NCI-H2081 treated with DMSO at 0.1 percent for 48 hours (cell line): ENCODE results near the gene DOCK9.
"Not testable (repeated sequence)": the region's sequence is repeated elsewhere in the genome, so short reads cannot be mapped to it uniquely, and the experiment has no call there.

ENCODE experiments used
- DNase-seq: peaks from one replicate; lab custom pipeline; 2025; lab: John Stamatoyannopoulos, UW

DOCK9 gene

DNA sequence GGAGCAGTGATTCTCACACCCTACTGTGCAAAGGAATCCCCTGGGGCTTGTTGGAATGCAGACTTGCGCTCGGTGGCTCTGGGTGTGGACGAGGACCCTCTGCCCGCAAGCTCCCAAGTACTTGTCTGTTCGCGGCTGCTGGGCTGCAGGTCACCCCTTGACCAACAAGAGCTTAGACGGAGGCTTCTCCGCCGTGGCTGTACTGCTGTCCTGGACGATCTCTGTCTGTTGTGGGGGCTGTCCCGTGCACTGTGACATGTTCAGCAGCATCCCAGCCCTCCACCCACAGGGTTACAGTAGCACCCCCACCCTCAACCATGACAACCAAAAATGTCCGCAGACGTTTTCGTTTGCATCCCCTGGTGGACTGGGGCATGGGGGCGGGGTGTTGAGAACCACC lies 202.5 kb downstream of the DOCK9 start:
- no peak for DNase-seq

DNA sequence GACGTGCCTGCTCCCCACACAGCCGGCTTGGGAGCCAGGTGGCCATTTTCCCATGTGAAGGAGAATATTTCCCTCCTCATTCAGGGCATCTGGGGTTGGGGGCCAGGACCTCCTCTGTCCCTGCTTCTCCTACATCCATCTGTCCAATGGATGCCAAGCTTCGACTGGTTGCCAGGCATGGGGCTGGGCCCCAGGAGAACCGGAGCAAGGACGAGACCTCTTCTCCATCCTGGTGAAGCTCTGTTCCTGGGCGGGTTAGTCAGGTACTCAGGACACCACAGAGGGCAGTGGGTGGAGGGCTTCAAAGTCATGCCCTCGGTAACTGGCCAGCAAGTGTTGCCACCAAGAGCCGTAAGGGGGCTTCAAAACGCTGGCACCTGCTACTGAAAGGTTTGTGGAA lies 203.1 kb downstream of the DOCK9 start:
- DNase-seq, result no peak

DNA sequence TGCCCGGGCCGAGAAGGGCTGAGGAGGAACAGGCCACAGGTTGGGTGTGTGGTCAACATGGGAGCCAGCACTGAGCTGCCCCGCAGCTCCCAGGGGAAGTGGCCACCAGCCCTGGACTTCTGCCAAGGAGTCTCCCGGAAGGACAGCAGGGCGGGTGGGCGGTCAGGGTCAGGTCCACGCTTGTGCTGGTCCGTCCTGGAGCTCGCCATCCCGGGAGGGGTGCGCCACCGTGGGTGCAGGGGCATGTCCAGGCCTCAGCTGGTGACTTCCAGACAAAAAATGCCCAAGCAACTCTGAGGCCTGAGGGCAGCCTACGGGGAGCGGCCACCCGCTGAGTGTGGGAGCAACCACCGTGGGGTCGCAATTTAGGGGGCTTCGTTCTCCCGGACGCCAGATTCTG lies 203.9 kb downstream of the DOCK9 start:
- no peak for DNase-seq

DNA sequence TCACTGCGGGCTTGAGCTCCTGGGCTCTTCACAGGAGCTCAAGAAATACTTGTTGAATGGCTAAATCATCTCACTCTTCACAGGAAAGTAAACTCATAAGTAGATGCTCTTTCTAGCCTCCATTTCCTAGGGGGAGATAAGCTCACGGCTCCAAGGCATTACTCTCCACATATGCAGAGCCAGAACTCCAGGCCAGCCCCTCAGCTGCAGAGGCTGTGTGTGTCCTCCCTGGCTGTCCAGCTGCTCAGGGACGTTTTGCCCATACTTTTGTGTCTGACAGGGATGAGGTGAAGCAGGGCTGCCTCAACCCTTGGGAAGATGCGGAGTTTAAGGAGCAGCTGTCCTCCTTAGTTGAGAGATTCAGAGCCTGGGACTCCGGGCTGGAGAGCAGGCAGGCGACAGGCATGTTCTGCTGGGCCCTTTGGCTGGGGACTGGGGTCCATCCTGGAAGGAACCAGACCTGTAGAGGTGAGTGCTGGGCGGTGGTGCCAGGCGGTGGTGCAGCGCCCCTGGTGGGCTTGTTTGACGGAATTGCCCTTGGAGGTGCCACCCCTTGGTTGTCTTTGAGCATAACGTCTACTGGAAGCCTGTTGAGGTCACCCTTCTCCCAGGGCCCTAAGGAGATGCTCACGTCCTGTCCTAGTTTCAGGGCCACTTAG lies 204.9 kb downstream of the DOCK9 start:
- DNase-seq, result no peak

DNA sequence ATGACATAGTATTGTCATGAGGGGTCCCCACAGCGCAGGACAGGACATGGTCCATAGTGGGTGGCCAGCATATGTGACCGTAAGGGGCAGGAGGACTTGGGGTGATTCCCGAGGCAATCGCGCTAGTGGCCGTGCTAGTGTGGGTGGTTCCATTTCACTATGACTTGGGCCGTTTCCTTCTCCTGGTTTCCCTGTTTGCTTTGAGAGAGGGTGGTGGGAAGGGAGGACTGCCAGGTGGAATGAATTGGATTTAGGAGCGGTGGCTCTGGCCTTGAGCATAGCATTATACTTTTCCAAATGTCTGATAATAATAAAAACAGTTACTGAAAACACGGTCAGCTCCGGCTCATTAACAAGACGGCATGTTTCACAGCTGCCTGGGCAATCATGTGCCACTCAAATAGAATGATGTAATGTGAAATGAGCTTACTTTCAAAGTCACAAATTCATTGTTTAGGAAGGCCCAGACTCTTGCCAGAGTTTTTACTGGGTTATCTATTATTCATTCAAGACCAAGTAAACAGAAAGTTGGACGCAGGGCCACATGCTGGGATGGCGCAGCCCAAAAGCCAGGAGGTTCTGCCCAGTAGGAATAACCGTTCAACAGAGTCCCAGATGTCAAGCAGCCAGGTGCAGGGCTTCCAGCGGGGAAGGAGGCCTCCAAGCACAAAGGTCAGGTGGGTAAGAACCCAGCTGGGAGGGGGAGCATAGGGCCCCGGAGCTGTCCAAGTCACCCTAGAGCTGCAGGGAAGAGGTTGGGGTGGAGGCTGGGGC lies 205.8 kb downstream of the DOCK9 start:
- no peak for DNase-seq

DNA sequence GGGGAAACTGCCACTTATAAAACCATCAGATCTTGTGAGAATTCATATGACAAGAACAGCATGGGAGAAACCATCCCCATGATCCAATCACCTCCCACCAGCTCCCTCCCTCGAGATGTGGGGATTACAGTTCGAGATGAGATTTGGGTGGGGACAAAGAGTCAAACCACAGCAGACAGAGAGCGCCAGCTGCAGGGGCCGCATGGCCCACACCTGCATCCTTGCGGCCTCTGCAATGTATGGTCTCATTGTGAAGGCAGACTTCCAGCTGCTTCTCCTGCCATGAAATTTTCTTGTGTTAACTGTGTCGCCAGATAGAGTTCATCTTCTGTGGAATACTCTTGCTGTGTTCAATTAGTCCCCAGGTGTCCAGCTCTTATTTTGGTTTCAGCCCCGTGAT lies 208.1 kb downstream of the DOCK9 start:
- DNase-seq, result no peak

DNA sequence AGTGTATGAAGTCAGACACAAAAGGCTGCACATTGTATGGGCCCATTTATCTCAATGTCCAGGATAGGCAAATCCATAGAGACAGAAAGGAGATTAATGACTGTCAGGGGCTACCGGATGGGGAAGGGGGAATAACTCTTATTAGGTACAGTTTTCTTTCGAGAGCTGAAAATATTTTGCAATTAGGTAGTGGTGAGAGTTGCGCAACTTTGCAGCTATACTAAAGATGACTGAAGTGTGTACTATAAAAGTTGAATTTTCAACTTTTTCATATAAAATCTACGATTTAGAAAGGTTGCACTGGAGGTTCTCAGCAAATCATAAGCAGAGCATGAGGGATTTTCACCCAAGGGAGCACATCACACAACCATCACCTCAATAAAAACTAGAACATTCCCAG lies 209.3 kb downstream of the DOCK9 start:
- no peak for DNase-seq

DNA sequence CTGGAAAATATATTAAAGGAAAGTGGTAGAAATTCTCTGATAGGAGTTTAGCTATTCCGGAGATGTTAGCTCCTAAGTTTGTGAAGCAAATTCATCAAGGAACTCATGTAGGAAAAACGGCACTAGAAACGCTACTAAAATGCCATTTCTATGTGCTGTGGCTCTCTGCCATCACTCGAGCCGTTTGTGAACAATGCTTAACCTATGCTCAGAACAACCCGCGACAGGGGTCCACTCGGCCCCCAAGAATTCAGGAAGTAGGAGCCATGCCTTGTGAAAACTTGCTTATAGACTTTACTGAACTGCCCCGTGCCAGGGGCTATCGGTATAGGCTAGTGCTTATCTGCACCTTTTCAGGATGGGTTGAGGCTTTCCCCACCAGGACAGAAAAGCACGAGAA lies 211.2 kb downstream of the DOCK9 start:
- DNase-seq, result no peak

DNA sequence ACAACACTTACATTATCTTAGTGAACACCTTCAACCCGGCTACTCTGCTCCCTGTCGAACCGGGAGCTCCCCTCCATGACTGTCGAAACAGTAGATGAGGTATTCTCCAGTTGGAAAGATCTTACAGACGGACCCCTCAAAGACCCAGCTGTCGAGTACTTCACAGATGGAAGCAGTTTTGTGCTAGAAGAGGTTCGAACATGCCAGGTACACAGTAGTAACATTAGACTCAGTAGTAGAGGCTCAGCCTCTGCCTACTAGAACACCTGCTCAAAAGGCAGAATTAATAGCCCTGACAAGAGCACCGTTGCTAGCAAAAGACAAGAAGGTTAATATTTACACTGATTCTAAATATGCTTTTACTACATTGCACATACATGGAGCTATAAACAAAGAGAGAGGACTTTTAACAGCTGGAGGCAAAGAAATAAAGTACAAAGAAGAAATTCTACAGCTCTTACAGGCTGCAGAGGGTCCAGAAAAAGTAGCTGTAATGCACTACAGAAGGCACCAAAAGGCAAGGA lies 211.8 kb downstream of the DOCK9 start:
- no peak for DNase-seq

DNA sequence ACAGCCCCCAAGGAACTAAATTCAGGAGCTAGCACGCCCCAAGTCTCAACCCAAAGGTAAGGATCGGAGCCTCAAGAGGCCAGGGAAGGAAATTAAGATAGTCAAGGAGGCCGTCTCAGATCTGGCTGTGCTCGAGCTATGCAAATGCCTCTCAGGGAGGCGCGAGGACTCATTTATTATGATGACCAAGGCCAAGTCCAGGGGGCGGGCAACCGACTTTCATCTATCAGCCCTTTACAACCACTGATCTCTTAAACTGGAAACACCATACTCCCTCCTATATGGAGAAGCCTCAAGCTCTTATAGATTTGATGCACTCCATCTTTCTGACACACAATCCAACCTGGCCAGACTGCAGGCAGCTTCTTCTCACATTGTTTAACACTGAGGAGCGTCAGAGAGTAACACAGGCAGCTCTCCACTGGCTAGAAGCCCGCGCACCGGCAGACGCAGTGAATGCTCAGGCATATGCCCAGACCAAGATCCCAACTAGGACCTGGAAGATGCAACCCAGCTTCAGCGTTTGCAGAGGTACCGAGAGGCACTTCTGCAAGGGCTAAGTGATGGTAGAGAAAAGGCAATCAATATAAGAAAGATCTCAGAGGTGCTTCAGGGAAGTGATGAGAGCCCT lies 215.8 kb downstream of the DOCK9 start:
- no peak for DNase-seq

DNA sequence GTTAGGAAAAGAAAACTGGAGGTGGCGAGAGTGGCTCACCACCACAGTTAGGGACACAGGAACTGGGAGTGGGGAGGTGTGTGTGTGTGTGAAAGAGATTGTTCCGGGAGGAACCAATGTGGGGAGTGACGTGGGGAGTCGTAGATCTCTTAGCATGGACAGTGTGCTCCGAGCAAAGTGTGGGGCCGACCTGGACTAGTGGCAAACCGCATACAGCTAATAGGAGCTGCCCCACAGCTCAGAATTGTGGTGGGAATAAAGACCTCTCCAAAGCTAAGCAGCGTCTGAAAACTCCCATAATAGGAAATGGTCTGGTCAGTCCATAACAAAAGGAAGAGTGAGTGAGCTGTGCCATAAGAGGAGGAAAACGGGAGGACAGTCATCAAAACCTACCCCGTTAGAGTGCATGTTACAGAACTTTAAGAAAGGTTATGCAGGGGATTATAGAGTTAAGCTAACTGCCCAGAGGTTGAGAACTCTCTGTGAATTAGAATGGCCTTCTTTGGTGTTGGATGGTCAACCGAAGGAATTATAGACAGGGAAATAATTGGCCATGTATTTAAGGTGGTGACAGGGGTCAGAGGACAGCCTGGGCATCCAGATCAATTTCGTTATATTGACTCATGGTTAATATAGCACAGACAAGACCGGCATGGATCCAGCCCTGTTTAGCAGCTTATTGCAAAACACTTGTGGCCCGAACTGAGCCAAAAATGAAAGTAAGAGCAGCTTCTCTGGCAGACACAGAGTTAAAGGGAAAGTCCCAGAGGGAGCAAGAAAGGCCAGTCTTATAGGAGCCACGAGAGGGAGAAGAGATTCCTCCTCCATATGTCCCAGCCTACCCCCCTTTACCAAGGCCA lies 216.5 kb downstream of the DOCK9 start:
- DNase-seq, result no peak

DNA sequence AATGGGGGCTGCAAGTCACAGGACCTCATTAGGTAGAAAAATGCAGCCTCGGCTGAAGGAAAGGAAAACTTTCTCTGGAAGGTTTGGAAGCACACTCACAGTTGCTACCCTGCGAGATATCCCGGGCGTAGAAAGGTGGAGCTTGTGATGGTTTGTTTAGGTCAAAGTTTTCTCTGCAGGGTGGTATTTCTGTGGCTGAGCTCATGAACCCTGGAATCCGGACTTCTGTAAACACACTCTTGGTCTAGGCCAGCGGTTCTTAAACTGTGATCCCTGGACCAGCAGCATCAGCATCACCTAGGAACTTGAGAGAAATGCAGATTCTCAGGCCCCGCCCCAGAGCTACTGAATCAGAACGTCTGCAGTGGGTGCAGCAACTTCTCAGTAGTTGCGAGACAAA lies 222.1 kb downstream of the DOCK9 start:
- no peak for DNase-seq

DNA sequence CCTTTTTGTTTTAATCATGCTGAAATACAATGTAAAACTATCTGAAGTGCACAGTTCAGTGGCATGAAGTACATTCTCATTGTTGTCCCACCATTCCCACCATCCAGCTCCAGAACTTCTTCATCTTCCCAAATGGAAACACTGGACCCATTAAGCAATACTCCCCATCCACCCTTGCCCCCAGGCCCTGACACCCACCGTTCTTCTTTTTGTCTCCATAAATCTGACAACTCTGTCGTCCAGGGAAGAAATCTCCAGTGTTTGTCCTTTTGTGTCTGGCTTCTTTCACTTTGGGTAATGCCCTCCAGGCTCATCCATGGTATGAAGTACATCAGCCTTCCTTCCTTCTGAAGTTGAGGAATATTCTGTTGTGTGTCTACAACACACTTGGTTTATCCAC lies 222.7 kb downstream of the DOCK9 start:
- DNase-seq, result no peak

DNA sequence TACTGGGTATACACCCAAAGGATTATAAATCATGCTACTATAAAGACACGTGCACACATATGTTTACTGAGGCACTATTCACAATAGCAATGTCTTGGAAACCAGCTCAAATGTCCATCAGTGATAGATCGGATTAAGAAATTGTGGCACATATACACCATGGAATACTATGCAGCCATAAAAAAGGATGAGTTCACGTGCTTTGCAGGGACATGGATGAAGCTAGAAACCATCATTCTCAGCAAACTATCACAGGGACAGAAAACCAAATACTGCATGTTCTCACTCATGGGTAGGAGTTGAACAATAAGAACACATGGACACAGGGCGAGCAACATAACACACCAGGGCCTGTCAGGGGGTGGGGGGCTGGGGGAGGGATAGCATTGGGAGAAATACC lies 223.4 kb downstream of the DOCK9 start:
- not testable (repeated sequence) for DNase-seq

DNA sequence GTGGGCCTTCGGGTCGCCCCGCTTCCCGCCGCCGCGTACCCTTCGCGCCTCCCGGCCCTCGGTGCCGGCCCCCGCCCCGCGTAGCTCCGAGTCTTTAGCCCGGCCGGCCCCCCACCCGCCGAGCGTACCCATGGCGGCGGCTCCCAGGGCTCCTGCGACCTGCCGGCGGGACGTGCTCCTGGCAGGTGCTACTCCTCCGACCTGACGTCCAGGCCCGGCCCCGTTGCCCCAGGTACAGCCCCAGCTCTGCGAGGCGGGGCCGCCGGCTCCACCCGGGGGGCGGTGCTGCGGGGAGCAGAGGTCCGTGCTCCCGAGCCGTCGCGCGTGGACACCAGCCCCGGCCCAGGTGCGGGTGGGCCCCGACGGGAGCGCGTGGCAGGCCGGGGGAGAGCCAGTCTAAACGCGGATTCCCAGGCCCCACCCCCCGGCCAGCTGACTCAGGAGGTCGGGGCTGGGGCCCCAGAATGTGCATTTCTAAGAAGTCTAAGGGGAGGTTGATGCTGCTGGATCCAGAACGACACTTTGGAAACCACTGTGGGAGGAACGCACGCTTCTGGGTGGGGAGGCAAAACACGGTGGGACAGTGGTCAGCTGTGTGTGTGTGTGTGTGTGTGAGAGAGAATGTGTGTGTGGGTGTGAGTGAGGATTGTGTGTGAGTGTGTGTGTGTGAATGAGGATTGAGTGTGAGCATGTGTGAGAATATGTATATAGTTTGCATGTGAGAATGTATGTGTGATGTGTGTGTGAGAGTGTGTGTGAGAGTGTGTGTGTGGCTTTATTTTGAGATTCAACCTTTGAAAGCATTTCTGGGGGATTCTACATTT lies 225.2 kb downstream of the DOCK9 start, which contains the start of gene SLC15A1:
Gene SLC15A1 (minus strand): TSS at position 206 of the 824 bp plus-strand sequence. CDS start 74 bp downstream, at position 132.
- DNase-seq, result no peak

DNA sequence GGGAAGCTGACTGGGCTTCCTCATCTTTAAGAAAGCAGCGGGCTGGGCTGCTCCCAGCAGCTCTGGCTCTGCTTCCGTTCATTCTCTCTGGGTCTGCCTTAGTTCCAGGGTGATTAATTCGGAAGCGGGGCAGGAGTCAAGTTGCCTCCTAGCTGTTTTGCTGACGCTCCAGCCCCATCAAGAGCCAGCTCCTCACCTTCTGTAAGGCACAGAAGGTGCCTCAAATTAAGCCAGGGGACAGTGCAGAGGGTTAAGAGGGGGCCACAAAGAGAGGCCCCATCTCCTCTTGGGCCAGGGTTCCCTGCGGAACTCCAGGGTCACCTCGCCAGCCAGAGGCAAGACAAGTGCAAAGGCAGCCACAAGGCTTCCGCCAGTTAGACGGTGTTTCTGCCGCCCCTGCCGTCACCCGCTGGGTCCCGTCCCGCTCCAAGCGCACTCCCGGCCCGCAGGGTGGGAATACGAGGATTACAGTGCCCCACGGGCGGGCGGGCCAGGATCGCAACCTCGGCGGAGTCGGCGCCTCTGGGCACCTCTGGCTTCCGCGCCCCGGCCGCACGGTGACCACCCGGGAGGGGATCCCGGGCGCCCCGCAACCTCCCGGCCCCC lies 225.9 kb downstream of the DOCK9 start:
- no peak for DNase-seq

DNA sequence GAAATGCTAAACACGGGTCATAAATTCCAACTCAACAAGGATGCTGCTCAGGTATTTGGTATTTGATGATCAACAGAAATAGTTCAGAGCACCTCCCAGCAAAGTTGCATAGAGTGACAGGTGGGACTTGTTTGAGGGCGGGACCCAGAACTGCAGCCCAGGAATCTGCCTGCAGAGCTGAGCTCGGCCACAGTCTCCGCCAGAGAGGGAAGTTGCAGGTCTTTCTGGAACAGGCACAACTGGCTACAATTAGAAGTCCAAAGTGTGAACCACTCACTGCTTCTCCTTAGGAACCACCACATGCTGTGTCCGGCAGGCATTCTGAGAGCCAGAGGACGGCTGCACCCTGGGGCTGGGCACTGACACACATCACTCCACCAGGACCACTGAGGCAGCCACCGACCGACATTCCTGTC lies 226.5 kb downstream of the DOCK9 start:
- DNase-seq, result no peak

DNA sequence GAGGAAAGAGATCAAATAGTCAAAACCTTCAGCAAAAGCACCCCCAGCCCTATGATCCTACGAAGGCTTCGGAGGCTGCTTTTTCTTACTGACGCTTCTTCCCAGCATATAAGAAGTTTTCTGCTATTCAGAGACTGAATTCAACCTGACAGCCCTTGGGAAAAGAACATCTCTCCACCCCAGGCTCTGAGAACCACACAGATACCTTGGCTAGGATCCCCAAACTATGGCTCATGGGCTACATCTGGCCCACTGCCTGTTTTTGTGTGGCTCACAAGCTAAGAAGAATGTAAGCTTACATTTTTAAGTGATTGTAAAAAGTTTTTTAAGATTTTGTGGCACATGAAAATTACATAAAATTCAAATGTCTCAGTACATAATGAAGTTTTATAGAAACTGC lies 228.4 kb downstream of the DOCK9 start:
- DNase-seq, result no peak

DNA sequence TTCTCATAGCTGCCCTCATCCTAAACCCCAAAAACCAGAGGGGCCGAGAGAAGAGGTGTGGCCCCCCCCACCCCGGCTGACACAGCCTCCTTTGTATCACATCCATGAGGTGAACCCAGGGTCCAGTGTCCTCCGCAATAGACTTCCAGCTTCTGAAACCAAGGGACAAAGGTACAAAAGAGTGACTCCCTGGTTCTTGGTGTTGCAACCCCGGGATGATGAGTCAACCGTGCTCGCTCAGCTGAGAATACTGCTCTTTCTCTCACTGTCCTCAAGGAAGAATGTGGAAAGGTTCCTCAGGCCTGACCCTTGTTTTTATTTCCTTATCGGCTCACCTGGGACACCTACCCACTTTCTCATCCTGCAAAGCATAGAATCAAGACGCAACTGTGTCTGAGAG lies 230.9 kb downstream of the DOCK9 start:
- no peak for DNase-seq
